Activated T-cell treated with anti-CD3 and anti-CD28 coated beads, Interleukin-2, amount 50 U/mL, for 48 hours (primary cell): Measurements from ENCODE around the gene USP54.

ENCODE experiments used
- DNase-seq, 2 experiments: peaks; one replicate each; pipeline ENCODE4 v3.0.0-alpha.2; 2020

Gene USP54

GRCh38 chr10:73459683-73460314 is 131.3 kb downstream of the USP54 start:
- DNase-seq: no peak

- no peak for DNase-seq
Observed at GRCh38 chr10:73456187-73456890, 134.8 kb downstream of the USP54 start.

- no peak for DNase-seq
Observed at GRCh38 chr10:73449113-73449512, 142.0 kb downstream of the USP54 start.

GRCh38 chr10:73448384-73448783 is 142.8 kb downstream of the USP54 start:
- no peak for DNase-seq
